HepG2 (cell line): ENCODE measurements around the gene PKD2L2. TPM values are rescaled to one million over a fixed set of nuclear protein-coding genes. Genes with fewer than 3 reads are reported as not detected.
A peak's percentile ranks its signal among the peaks of the same experiment; 100 is the strongest.

Source experiments
- ARHGAP35 ChIP-seq: sonication (generic); formaldehyde crosslinking; IDR thresholded peaks from 2 replicates; pipeline ENCODE4 v1.9.0; 2022; ENCODE audit warnings: mild to moderate bottlenecking, inconsistent platforms, moderate library complexity, missing genetic modification reagents, borderline replicate concordance
- ATF1 ChIP-seq: IDR thresholded peaks from 2 replicates; pipeline ENCODE4 v1.6.1; 2016; ENCODE audit warnings: mild to moderate bottlenecking, control low read depth
- ELF4 ChIP-seq: sonication (generic); formaldehyde crosslinking; IDR thresholded peaks from 2 replicates; pipeline ENCODE4 v1.5.0; 2020; ENCODE audit warnings: missing genetic modification reagents, mild to moderate bottlenecking, moderate library complexity, borderline replicate concordance
- GLI4 ChIP-seq: sonication (generic); formaldehyde crosslinking; IDR thresholded peaks from 2 replicates; pipeline ENCODE4 v1.5.1; 2020; ENCODE audit warnings: missing genetic modification reagents, mild to moderate bottlenecking, moderate library complexity, borderline replicate concordance
- GPN1 ChIP-seq: sonication (generic); formaldehyde crosslinking; IDR thresholded peaks from 2 replicates; pipeline ENCODE4 v1.5.1; 2020; ENCODE audit warnings: missing genetic modification reagents, borderline replicate concordance
- MXD3 ChIP-seq: IDR thresholded peaks from 2 replicates; pipeline ENCODE4 v1.6.1; 2016; ENCODE audit warnings: mild to moderate bottlenecking, missing biosample characterization, missing genetic modification reagents
- MXI1 ChIP-seq: IDR thresholded peaks from 3 replicates; pipeline ENCODE4 v1.6.1; 2012; ENCODE audit warnings: low read depth, low read length, inconsistent platforms, borderline replicate concordance
- PPARG ChIP-seq: conservative IDR thresholded peaks from 2 replicates; pipeline ENCODE4 v1.6.1; 2016; ENCODE audit warnings: missing biosample characterization, missing genetic modification reagents
- RFXANK ChIP-seq: IDR thresholded peaks from 2 replicates; pipeline ENCODE4 v1.6.1; 2016
- SAP130 ChIP-seq: IDR thresholded peaks from 2 replicates; pipeline ENCODE4 v1.6.1; 2016; ENCODE audit warnings: low read depth
- SP1 ChIP-seq, 2 experiments: fragments of 450-650 bp in 1 of 2; sonication (generic) in 1 of 2; formaldehyde crosslinking in 1 of 2; IDR thresholded peaks; 2 replicates each; pipeline versions ENCODE4 v1.4.0 to v1.6.1; 2016 to 2020; ENCODE audit warnings: missing genetic modification reagents in 1 of 2
- SRSF4 ChIP-seq: fragments of 200-400 bp; formaldehyde crosslinking; IDR thresholded peaks from one replicate; pipeline ENCODE4 v1.6.1; 2018; ENCODE audit warnings: mild to moderate bottlenecking, low read depth, low read length, moderate library complexity; ENCODE audit not compliant: poor library complexity, severe bottlenecking
- TFDP1 ChIP-seq: IDR thresholded peaks from 2 replicates; pipeline ENCODE4 v1.6.1; 2016; ENCODE audit warnings: missing compliant biosample characterization, missing genetic modification reagents, borderline replicate concordance
- TP53 ChIP-seq: sonication (generic); formaldehyde crosslinking; conservative IDR thresholded peaks from 2 replicates; pipeline ENCODE4 v1.4.0; 2020; ENCODE audit warnings: missing genetic modification reagents
- ZFP36L2 ChIP-seq: sonication (generic); formaldehyde crosslinking; IDR thresholded peaks from 2 replicates; pipeline ENCODE4 v1.4.0; 2020; ENCODE audit warnings: missing genetic modification reagents
- ZMYM2 ChIP-seq: sonication (generic); formaldehyde crosslinking; IDR thresholded peaks from 2 replicates; pipeline ENCODE4 v1.8.0; 2022; ENCODE audit warnings: mild to moderate bottlenecking, missing genetic modification reagents
- ZNF460 ChIP-seq: sonication (generic); formaldehyde crosslinking; IDR thresholded peaks from 2 replicates; pipeline ENCODE4 v1.5.1; 2020; ENCODE audit warnings: missing genetic modification reagents, mild to moderate bottlenecking, borderline replicate concordance
- ZNF468 ChIP-seq: sonication (generic); formaldehyde crosslinking; IDR thresholded peaks from 2 replicates; pipeline ENCODE4 v1.8.0; 2022; ENCODE audit warnings: mild to moderate bottlenecking, moderate library complexity, missing genetic modification reagents
- ZNF564 ChIP-seq: sonication (generic); formaldehyde crosslinking; IDR thresholded peaks from 2 replicates; pipeline ENCODE4 v1.8.1; 2023; ENCODE audit warnings: mild to moderate bottlenecking, missing genetic modification reagents
- ZNF597 ChIP-seq: sonication (generic); formaldehyde crosslinking; IDR thresholded peaks from 2 replicates; pipeline ENCODE4 v1.5.0; 2020; ENCODE audit warnings: missing genetic modification reagents
- ZNF619 ChIP-seq: sonication (generic); formaldehyde crosslinking; IDR thresholded peaks from 2 replicates; pipeline ENCODE4 v1.4.0; 2020; ENCODE audit warnings: mild to moderate bottlenecking, missing genetic modification reagents
- ZNF639 ChIP-seq: conservative IDR thresholded peaks from 2 replicates; pipeline ENCODE4 v1.6.1; 2018; ENCODE audit warnings: missing genetic modification reagents
- ZNF782 ChIP-seq: sonication (generic); formaldehyde crosslinking; IDR thresholded peaks from 2 replicates; pipeline ENCODE4 v1.4.0; 2020; ENCODE audit warnings: missing genetic modification reagents, mild to moderate bottlenecking, borderline replicate concordance
- ZNF841 ChIP-seq: sonication (generic); formaldehyde crosslinking; IDR thresholded peaks from 2 replicates; pipeline ENCODE4 v1.8.1; 2023; ENCODE audit warnings: missing genetic modification reagents, borderline replicate concordance
- polyA plus RNA-seq, 8 experiments: library from polyadenylated mRNA; depleted of rRNA in 3 of 8; stranded (reverse) in 7 of 8; unstranded in 1 of 8; fragments of >200 nt; fragmentation: Illumina TruSeq in 4 of 8; extraction: Trizol in 4 of 8; gene quantifications; 2 replicates each; pipeline versions ENCODE4 v1.2.1 to v1.2.3, GENCODE V29; 2011 to 2016; ENCODE audit warnings: low read depth in 4 of 8, missing spikeins in 1 of 8, mixed read lengths in 1 of 8; ENCODE audit not compliant: insufficient read depth in 1 of 8
- total RNA-seq, 5 experiments: library from RNA; depleted of rRNA; stranded (reverse); fragments of >200 nt; fragmentation: Illumina TruSeq; extraction: Trizol; gene quantifications; 2 replicates each; pipeline ENCODE4 v1.2.3, GENCODE V29; 2016; ENCODE audit warnings: low read depth in 1 of 5
- TF ChIP-seq, protein P1 (sequence below): sonication (generic); formaldehyde crosslinking; IDR thresholded peaks from 2 replicates; pipeline ENCODE4 v1.5.0; 2020; ENCODE audit warnings: missing genetic modification reagents
- TF ChIP-seq, protein P2 (sequence below): sonication (generic); formaldehyde crosslinking; IDR thresholded peaks from 2 replicates; pipeline ENCODE4 v1.4.0; 2020; ENCODE audit warnings: mild to moderate bottlenecking, missing genetic modification reagents, borderline replicate concordance

The PKD2L2 gene
- total and polyA plus RNA-seq, 2 of the 13 experiments (the other 11 are each of a cell fraction or from before 2014, with no cell fraction given) = not detected

- TF ChIP-seq ARHGAP35 (CRISPR knock-in tag) (no peak), MXD3 (CRISPR knock-in tag) (no peak), GLI4 (CRISPR knock-in tag) (no peak), GPN1 (no peak), SAP130 (CRISPR knock-in tag) (peak; percentile 39; the same call in 1 of the 2 replicates), ZNF460 (no peak), ZNF564 (CRISPR knock-in tag) (no peak), TP53 (CRISPR knock-in tag) (no peak), SP1 (IDR thresholded peaks at IDR 0.05) (no peak), SP1 (CRISPR knock-in tag; IDR thresholded peaks at IDR 0.05) (no peak), ZNF619 (CRISPR knock-in tag) (no peak), ZMYM2 (no peak), ZNF841 (CRISPR knock-in tag) (no peak), ZNF639 (CRISPR knock-in tag) (no peak), SRSF4 (no peak), ATF1 (CRISPR knock-in tag) (no peak), MXI1 (no peak), PPARG (CRISPR knock-in tag) (peak; percentile 72; the same call in 1 of the 2 replicates), ZFP36L2 (CRISPR knock-in tag) (no peak), TFDP1 (CRISPR knock-in tag) (no peak), ELF4 (no peak), ZNF597 (CRISPR knock-in tag) (no peak), RFXANK (CRISPR knock-in tag) (no peak), ZNF782 (CRISPR knock-in tag) (no peak), ZNF468 (CRISPR knock-in tag) (no peak)
- TF ChIP-seq, protein P1, sequence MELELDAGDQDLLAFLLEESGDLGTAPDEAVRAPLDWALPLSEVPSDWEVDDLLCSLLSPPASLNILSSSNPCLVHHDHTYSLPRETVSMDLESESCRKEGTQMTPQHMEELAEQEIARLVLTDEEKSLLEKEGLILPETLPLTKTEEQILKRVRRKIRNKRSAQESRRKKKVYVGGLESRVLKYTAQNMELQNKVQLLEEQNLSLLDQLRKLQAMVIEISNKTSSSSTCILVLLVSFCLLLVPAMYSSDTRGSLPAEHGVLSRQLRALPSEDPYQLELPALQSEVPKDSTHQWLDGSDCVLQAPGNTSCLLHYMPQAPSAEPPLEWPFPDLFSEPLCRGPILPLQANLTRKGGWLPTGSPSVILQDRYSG (CRISPR knock-in tag) = no peak
- TF ChIP-seq, protein P2, sequence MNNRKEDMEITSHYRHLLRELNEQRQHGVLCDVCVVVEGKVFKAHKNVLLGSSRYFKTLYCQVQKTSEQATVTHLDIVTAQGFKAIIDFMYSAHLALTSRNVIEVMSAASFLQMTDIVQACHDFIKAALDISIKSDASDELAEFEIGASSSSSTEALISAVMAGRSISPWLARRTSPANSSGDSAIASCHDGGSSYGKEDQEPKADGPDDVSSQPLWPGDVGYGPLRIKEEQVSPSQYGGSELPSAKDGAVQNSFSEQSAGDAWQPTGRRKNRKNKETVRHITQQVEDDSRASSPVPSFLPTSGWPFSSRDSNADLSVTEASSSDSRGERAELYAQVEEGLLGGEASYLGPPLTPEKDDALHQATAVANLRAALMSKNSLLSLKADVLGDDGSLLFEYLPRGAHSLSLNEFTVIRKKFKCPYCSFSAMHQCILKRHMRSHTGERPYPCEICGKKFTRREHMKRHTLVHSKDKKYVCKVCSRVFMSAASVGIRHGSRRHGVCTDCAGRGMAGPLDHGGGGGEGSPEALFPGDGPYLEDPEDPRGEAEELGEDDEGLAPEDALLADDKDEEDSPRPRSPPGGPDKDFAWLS (CRISPR knock-in tag) = no peak
These were observed 10.2 kb downstream of the PKD2L2 start (continued) for GRCh38 chr5:137899493-137899892.
